Measurements from ENCODE around the gene FTL.
"Not testable (repeated sequence)": the region's sequence is repeated elsewhere in the genome, so short reads cannot be mapped to it uniquely, and the experiment has no call there.

Gene FTL

DNA sequence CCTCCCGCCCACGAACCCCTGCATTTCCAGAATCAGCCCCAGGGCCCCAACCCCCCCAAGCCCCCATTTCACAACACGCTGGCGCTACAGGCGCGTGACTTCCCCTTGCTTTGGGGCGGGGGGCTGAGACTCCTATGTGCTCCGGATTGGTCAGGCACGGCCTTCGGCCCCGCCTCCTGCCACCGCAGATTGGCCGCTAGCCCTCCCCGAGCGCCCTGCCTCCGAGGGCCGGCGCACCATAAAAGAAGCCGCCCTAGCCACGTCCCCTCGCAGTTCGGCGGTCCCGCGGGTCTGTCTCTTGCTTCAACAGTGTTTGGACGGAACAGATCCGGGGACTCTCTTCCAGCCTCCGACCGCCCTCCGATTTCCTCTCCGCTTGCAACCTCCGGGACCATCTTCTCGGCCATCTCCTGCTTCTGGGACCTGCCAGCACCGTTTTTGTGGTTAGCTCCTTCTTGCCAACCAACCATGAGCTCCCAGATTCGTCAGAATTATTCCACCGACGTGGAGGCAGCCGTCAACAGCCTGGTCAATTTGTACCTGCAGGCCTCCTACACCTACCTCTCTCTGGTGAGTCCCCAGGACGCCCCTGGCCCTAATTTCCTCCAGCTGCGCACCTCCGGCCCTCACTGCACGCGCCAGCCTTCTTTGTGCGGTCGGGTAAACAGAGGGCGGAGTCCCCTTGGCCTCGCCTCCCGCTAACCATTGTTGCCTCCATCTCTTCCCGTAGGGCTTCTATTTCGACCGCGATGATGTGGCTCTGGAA, at the start of gene FTL:
TSS of gene FTL (plus strand) at position 270 of the 766 bp plus-strand sequence. CDS start at position 469, 199 bp downstream.
- H3K4me3 ChIP-seq (ENCODE audit: low read depth, low read length) = peak within 1 kb of the TSS; percentile 97
- TF ChIP-seq, protein P1, sequence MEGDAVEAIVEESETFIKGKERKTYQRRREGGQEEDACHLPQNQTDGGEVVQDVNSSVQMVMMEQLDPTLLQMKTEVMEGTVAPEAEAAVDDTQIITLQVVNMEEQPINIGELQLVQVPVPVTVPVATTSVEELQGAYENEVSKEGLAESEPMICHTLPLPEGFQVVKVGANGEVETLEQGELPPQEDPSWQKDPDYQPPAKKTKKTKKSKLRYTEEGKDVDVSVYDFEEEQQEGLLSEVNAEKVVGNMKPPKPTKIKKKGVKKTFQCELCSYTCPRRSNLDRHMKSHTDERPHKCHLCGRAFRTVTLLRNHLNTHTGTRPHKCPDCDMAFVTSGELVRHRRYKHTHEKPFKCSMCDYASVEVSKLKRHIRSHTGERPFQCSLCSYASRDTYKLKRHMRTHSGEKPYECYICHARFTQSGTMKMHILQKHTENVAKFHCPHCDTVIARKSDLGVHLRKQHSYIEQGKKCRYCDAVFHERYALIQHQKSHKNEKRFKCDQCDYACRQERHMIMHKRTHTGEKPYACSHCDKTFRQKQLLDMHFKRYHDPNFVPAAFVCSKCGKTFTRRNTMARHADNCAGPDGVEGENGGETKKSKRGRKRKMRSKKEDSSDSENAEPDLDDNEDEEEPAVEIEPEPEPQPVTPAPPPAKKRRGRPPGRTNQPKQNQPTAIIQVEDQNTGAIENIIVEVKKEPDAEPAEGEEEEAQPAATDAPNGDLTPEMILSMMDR (IDR thresholded peaks at IDR 0.05; ENCODE audit: low read depth, low read length) = no peak
- TF ChIP-seq MYC (IDR thresholded peaks at IDR 0.05; ENCODE audit: low read depth, low read length) (peak; percentile 69), POLR2A (IDR thresholded peaks at IDR 0.05; ENCODE audit: extremely low read depth, insufficient read length) (peak; percentile 99)
- TF ChIP-seq, protein P2, sequence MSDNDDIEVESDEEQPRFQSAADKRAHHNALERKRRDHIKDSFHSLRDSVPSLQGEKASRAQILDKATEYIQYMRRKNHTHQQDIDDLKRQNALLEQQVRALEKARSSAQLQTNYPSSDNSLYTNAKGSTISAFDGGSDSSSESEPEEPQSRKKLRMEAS (IDR thresholded peaks at IDR 0.05; ENCODE audit: low read depth, low read length) = peak; percentile 77
- DNase-seq (ENCODE audit: low read depth) = peak; percentile 97

DNA sequence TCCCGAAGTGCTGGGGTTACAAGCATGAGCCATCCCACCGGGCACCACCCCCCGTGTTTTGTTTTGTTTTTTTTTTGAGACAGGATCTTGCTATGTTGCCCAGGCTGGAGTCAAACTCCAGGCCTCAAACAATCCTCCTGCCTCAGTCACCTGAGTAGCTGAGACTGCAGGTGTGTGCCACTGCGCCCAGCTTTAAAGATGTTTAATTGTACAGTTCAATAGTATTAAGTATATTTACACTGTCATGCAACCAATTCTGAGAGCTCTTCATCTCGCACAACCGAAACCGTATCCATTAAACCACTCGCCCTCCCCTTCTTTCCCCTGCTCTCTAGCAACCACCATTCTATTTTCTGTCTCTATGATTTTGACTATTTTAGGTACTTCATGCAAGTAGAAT, 49.4 kb upstream of the FTL start:
- TF ChIP-seq, protein P2 (IDR thresholded peaks at IDR 0.05; ENCODE audit: low read depth, low read length) = no peak
- TF ChIP-seq POLR2A (IDR thresholded peaks at IDR 0.05; ENCODE audit: extremely low read depth, insufficient read length) (no peak), MYC (IDR thresholded peaks at IDR 0.05; ENCODE audit: low read depth, low read length) (no peak)
- TF ChIP-seq, protein P1 (IDR thresholded peaks at IDR 0.05; ENCODE audit: low read depth, low read length) = no peak
- H3K4me3 ChIP-seq (ENCODE audit: low read depth, low read length) = no peak overlapping the region
- no peak for DNase-seq (ENCODE audit: low read depth)

DNA sequence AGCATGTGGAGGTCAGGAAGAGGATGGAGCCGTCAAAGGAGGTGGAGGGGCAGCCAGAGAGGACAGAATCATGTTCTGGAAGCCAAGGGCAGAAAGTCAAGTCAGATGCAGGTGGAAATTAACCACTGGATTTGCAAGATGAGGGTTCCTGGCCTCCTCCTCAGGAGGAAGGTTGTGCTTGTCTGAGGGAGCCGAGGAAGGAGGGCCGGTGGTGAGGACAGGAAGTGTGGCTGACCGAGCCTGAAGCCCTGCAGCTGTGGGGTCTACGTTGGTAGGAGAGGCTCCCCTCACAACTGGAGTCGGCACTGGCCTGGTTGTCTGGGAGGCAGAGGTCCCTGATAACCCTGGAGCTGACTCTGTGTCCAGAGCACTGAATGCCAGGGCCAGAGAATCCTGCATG, 47.0 kb upstream of the FTL start:
- H3K4me3 ChIP-seq (ENCODE audit: low read depth, low read length) = no peak overlapping the region
- no peak for DNase-seq (ENCODE audit: low read depth)
- TF ChIP-seq MYC (IDR thresholded peaks at IDR 0.05; ENCODE audit: low read depth, low read length) = no peak
- TF ChIP-seq, protein P1 (IDR thresholded peaks at IDR 0.05; ENCODE audit: low read depth, low read length) = no peak
- TF ChIP-seq POLR2A (IDR thresholded peaks at IDR 0.05; ENCODE audit: extremely low read depth, insufficient read length) = no peak
- TF ChIP-seq, protein P2 (IDR thresholded peaks at IDR 0.05; ENCODE audit: low read depth, low read length) = no peak

DNA sequence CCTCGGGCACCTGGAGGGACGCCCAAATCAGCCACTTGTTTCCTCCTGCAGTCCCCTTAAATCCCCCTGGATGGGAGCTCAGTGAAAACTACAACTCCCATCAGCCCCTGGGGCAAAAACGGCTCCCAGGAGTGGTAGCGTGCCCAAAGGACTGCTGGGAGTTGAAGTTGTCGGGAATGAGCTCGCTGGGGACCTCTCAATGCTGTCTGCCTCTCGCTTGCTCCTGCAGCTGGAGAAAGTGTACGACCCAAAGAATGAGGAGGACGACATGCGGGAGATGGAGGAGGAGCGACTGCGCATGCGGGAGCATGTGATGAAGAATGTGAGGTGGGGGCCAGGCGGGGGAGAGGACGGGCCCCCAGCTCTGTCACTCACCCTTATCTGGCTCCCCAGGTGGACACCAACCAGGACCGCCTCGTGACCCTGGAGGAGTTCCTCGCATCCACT, 46.3 kb upstream of the FTL start:
- DNase-seq (ENCODE audit: low read depth) = peak; percentile 43
- TF ChIP-seq, protein P1 (IDR thresholded peaks at IDR 0.05; ENCODE audit: low read depth, low read length) = no peak
- TF ChIP-seq, protein P2 (IDR thresholded peaks at IDR 0.05; ENCODE audit: low read depth, low read length) = no peak
- H3K4me3 ChIP-seq (ENCODE audit: low read depth, low read length) = no peak overlapping the region

DNA sequence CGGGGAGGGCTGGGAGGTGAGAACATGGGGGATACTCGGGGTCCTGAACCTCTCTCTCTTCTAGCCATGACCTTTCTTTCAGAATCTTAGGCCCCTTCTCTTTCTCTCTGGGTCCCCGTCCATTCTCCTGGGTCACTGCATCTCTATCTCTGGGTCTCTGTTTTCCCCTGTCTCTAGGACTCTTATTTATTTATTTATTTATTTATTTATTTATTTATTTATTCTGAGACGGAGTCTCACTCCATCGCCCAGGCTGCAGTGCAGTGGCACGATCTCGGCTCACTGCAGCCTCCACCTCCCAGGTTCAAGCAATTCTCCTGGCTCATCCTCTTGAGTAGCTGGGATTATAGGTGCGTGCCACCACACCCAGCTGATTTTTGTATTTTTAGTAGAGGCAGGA, 45.8 kb upstream of the FTL start:
- H3K4me3 ChIP-seq (ENCODE audit: low read depth, low read length); DNase-seq (ENCODE audit: low read depth): not testable (repeated sequence)

DNA sequence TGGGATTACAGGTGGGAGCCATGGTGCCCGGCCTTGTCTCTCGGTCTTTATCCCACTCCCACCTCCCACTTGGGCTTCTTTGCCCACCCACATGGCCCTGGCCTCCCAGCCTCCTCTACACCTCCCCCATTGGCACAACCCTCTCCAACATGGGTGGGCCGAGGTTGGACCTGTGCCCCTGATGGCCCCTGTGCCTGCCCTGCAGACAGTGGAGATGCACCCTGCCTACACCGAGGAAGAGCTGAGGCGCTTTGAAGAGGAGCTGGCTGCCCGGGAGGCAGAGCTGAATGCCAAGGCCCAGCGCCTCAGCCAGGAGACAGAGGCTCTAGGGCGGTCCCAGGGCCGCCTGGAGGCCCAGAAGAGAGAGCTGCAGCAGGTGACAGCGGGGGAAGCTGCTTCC, 44.2 kb upstream of the FTL start:
- no peak overlapping the region for H3K4me3 ChIP-seq (ENCODE audit: low read depth, low read length)
- DNase-seq (ENCODE audit: low read depth) = no peak
- no peak for TF ChIP-seq POLR2A (IDR thresholded peaks at IDR 0.05; ENCODE audit: extremely low read depth, insufficient read length)
- TF ChIP-seq, protein P1 (IDR thresholded peaks at IDR 0.05; ENCODE audit: low read depth, low read length) = no peak
- TF ChIP-seq MYC (IDR thresholded peaks at IDR 0.05; ENCODE audit: low read depth, low read length) = no peak
- TF ChIP-seq, protein P2 (IDR thresholded peaks at IDR 0.05; ENCODE audit: low read depth, low read length) = no peak

All from NB4 (cell line).